ENCODE data around the gene YES1.
A peak's percentile ranks its signal among the peaks of the same experiment; 100 is the strongest.

Gene YES1

GRCh38 chr18:681985-682384, 130.1 kb downstream of the YES1 start:
- DNase-seq, result peak; percentile 61

- no peak for DNase-seq
Observed at GRCh38 chr18:680392-680791, 131.7 kb downstream of the YES1 start.

GRCh38 chr18:679516-679915, 132.5 kb downstream of the YES1 start:
- no peak for DNase-seq

GRCh38 chr18:678482-679182, 133.4 kb downstream of the YES1 start:
- DNase-seq, result no peak

GRCh38 chr18:677951-678381, 134.1 kb downstream of the YES1 start:
- no peak for DNase-seq

- peak; percentile 29 for DNase-seq
Observed at GRCh38 chr18:677145-677544, 134.9 kb downstream of the YES1 start.

- DNase-seq, result no peak
Observed at GRCh38 chr18:676736-677135, 135.3 kb downstream of the YES1 start.

GRCh38 chr18:676069-676468, 136.0 kb downstream of the YES1 start:
- DNase-seq, result peak; percentile 49

GRCh38 chr18:675307-675706, 136.7 kb downstream of the YES1 start:
- DNase-seq, result peak; percentile 48

GRCh38 chr18:673769-674168, 138.3 kb downstream of the YES1 start:
- no peak for DNase-seq

- DNase-seq, result no peak
Observed at GRCh38 chr18:673317-673716, 138.7 kb downstream of the YES1 start.

Data from activated CD8-positive, alpha-beta memory T cell treated with anti-CD3 and anti-CD28 coated beads, Interleukin-2, amount 50 U/mL, for 48 hours (primary cell).